Posterior cingulate gyrus (tissue), 11 donors: Measurements from ENCODE around the gene MTFMT.
"Not testable (repeated sequence)": the region's sequence is repeated elsewhere in the genome, so short reads cannot be mapped to it uniquely, and the experiment has no call there.

Experiments
- DNase-seq, 10 donors: peaks; one replicate each; pipeline versions ENCODE4 v3.0.0 to v3.0.0-alpha.2; 2020 to 2021; ENCODE audit warnings: mixed read lengths in 3 of 10
- intact Hi-C: fragments of 100-400 bp; cut with DNase I; formaldehyde crosslinking; loops from one replicate; pipeline ENCODE4 v1.15.1; 2023

The MTFMT gene

GRCh38 chr15:65062061-65062460 lies 32.6 kb upstream of the MTFMT start:
- intact Hi-C loops: no loop called here

GRCh38 chr15:65060641-65061397 lies 31.4 kb upstream of the MTFMT start:
- intact Hi-C loops: no loop called here
- DNase-seq: peak in 9 of 10 donors; percentile 34 to 95 (median 70)

More at GRCh38 chr15:65062061-65062460, 32.6 kb upstream of the MTFMT start:
- no peak for DNase-seq

GRCh38 chr15:65059931-65060596 lies 30.6 kb upstream of the MTFMT start:
- intact Hi-C loops: no loop called here
- DNase-seq: no peak

- intact Hi-C loops: no loop called here
- DNase-seq: peak in 1 of 10 donors; percentile 45
Observed at GRCh38 chr15:65059369-65059750, 29.9 kb upstream of the MTFMT start.

- DNase-seq: peak in 2 of 10 donors; percentile 49 to 87
- intact Hi-C loops: no loop called here
Observed at GRCh38 chr15:65058394-65059368, 29.2 kb upstream of the MTFMT start.

GRCh38 chr15:65057549-65057940 lies 28.1 kb upstream of the MTFMT start:
- peak in 2 of 10 donors; percentile 16 to 75 for DNase-seq
- intact Hi-C loops: no loop called here

- DNase-seq: no peak
- intact Hi-C loops: no loop called here
Observed at GRCh38 chr15:65056868-65057548, 27.6 kb upstream of the MTFMT start.

- DNase-seq: peak in 1 of 10 donors; percentile 74
Observed at GRCh38 chr15:65056106-65056505, 26.7 kb upstream of the MTFMT start.

GRCh38 chr15:65055201-65055870 lies 25.9 kb upstream of the MTFMT start:
- peak in 1 of 10 donors; percentile 52 for DNase-seq
- intact Hi-C loops: no loop called here

More at GRCh38 chr15:65056106-65056505, 26.7 kb upstream of the MTFMT start:
- intact Hi-C loops: no loop called here

- intact Hi-C loops: loop anchor here (1.0 kb wide), 2 partner anchors 24 to 47 kb away; no protein-coding TSS in a partner anchor
Observed at GRCh38 chr15:65054333-65055200, 25.1 kb upstream of the MTFMT start.

GRCh38 chr15:65052956-65053355 lies 23.5 kb upstream of the MTFMT start:
- intact Hi-C loops: no loop called here
- no peak for DNase-seq

More at GRCh38 chr15:65054333-65055200, 25.1 kb upstream of the MTFMT start:
- DNase-seq: peak; percentile 54 to 96 (median 79)

- intact Hi-C loops: no loop called here
- peak in 1 of 10 donors; percentile 59 for DNase-seq
Observed at GRCh38 chr15:65051266-65051665, 21.8 kb upstream of the MTFMT start.

- no peak for DNase-seq
- intact Hi-C loops: no loop called here
Observed at GRCh38 chr15:65050270-65050669, 20.8 kb upstream of the MTFMT start.

- intact Hi-C loops: no loop called here
- DNase-seq: peak; percentile 80 to 99 (median 92)
Observed at GRCh38 chr15:65049418-65049840, 20.0 kb upstream of the MTFMT start.

- intact Hi-C loops: no loop called here
- DNase-seq: no peak
Observed at GRCh38 chr15:65048241-65048640, 18.8 kb upstream of the MTFMT start.

GRCh38 chr15:65044724-65045481 lies 15.5 kb upstream of the MTFMT start, which contains the start of gene SLC51B:
Gene SLC51B, plus strand, starts transcription at chr15:65045387. Its CDS starts 4,618 bp downstream, at chr15:65050005.
- intact Hi-C loops: no loop called here
- DNase-seq: no peak

- intact Hi-C loops, DNase-seq: not testable (repeated sequence)
Observed at GRCh38 chr15:65044218-65044617, 14.8 kb upstream of the MTFMT start.
